GM12872 (cell line): ENCODE results near the gene COX6B2.
A peak's percentile ranks its signal among the peaks of the same experiment; 100 is the strongest.

Experiments
- CTCF ChIP-seq: IDR thresholded peaks from 3 replicates; pipeline ENCODE4 v1.5.1; 2011; ENCODE audit warnings: low read depth, mild to moderate bottlenecking, low read length, moderate library complexity; ENCODE audit not compliant: insufficient read depth

Gene COX6B2

DNA sequence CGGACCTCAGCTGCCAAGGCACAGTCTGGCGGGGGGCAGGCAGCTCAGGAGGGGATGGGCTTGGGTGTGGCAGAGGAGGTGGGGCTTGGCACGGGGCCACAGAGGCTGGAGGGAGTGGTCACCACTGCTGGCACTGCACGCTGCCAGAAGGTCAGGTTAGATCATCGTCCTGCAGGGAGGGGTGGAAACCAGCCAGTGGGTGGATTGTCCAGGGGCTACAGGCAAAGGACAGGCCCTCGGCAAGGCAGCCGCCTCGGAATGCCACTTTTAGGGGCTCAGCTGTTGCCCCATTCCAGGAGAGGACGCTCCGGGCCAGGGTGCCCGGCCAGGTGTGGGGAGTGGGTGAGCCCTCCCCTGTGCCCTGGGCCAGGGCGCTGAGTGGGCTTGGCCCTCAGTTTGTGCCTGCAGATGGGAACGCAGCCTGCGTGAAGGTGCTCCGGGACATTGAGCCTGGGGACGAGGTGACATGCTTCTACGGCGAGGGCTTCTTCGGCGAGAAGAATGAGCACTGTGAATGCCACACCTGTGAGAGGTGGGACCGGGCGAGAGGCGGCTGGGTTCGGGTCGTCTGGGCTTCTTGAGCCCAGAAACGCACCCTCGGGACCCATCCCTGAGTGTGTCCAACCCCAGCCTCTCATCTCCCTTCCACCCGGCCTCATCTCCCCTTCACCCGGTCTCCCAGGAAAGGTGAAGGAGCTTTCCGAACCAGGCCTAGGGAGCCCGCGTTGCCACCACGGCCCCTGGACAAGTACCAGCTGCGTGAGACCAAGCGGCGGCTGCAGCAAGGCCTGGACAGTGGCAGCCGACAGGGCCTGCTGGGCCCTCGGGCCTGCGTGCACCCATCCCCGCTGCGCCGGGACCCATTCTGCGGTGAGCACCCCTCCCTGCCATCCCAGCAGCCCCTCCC is 8.4 kb downstream of the COX6B2 start:
- TF ChIP-seq CTCF = no peak

- TF ChIP-seq CTCF = no peak
These were observed 9.3 kb downstream of the COX6B2 start for GRCh38 chr19:55345101-55345817.

DNA sequence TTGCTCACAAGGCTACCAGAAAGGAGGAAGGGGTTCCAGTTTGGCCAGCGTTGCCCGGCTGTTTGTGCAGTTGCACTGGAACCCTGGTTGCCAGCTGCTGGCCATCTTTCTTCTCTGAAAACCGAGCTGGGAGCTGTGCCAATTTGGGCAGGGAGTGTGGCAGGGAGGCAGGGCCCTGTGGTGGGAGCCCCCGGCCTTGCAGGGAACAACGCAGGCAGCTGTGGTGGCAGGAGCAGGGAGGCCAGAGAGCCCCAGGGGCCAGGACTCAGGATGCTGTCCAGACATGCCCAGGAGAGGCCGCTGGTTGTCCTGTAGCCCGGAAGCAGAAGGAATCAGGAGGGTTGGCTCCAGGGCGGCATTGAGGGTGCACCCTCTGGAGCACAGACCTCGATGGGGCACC is 10.1 kb downstream of the COX6B2 start:
- TF ChIP-seq CTCF = no peak

GRCh38 chr19:55341595-55342531 is 12.7 kb downstream of the COX6B2 start:
- TF ChIP-seq CTCF = no peak

GRCh38 chr19:55341171-55341588 is 13.3 kb downstream of the COX6B2 start:
- TF ChIP-seq CTCF = no peak

GRCh38 chr19:55340784-55341147 is 13.8 kb downstream of the COX6B2 start:
- TF ChIP-seq CTCF = 0 out of 3 replicates have a peak, but pooled peaks have one; percentile 30
